GM23338 (cell line): ENCODE measurements around the gene COA7. TPM values are rescaled to one million over a fixed set of nuclear protein-coding genes. Genes with fewer than 3 reads are reported as not detected.

Source experiments
- ATAC-seq: fragments of 200-7000 bp; cut with Tn5 transposase; 3 replicates; pipeline ENCODE4 v1.9.1; 2020
- DNase-seq: peaks from one replicate; pipeline ENCODE4 v3.0.0-alpha.2; 2015; ENCODE audit warnings: low spot score
- H2AFZ ChIP-seq: fragments of 200-600 bp; sonication (generic); 2 replicates; pipeline ENCODE4 v1.8.0; 2016; ENCODE audit warnings: antibody characterized with exemption, mild to moderate bottlenecking, moderate library complexity
- H3F3A ChIP-seq: fragments of 200-600 bp; sonication (generic); replicated peaks from 2 replicates; pipeline ENCODE4 v1.8.0; 2017; ENCODE audit warnings: antibody characterized with exemption, mixed run types, low read depth
- H3K27ac ChIP-seq: fragments of 200-600 bp; sonication (generic); 2 replicates; pipeline ENCODE4 v1.6.1; 2016; ENCODE audit warnings: low read depth
- H3K27me3 ChIP-seq: fragments of 200-600 bp; sonication (generic); 2 replicates; pipeline ENCODE4 v1.8.0; 2016; ENCODE audit warnings: mild to moderate bottlenecking, mixed run types, moderate library complexity; ENCODE audit not compliant: insufficient read depth
- H3K36me3 ChIP-seq: fragments of 200-600 bp; sonication (generic); 2 replicates; pipeline ENCODE4 v1.8.0; 2016; ENCODE audit warnings: mild to moderate bottlenecking; ENCODE audit not compliant: insufficient read depth
- H3K4me1 ChIP-seq: fragments of 200-600 bp; sonication (generic); 2 replicates; pipeline ENCODE4 v1.8.0; 2016; ENCODE audit warnings: mild to moderate bottlenecking, moderate library complexity; ENCODE audit not compliant: insufficient read depth
- H3K4me2 ChIP-seq: fragments of 200-600 bp; sonication (generic); 2 replicates; pipeline ENCODE4 v1.7.1; 2017; ENCODE audit warnings: mixed run types
- H3K4me3 ChIP-seq: fragments of 200-600 bp; sonication (generic); 2 replicates; pipeline ENCODE4 v1.6.1; 2016; ENCODE audit warnings: mixed run types
- H3K79me2 ChIP-seq: fragments of 200-600 bp; sonication (generic); replicated peaks from 2 replicates; pipeline ENCODE4 v1.8.0; 2017; ENCODE audit warnings: mild to moderate bottlenecking; ENCODE audit not compliant: insufficient read depth
- H3K9me2 ChIP-seq: fragments of 200-600 bp; sonication (generic); 2 replicates; pipeline ENCODE4 v1.8.0; 2017; ENCODE audit not compliant: insufficient read depth
- H4K20me1 ChIP-seq: fragments of 200-600 bp; sonication (generic); replicated peaks from 2 replicates; pipeline ENCODE4 v1.8.0; 2017; ENCODE audit warnings: mild to moderate bottlenecking; ENCODE audit not compliant: insufficient read depth
- H3K27ac Mint-ChIP-seq: 2 replicates; pipeline ENCODE4 v1.8.0; 2020; ENCODE audit warnings: inconsistent platforms, mild to moderate bottlenecking, moderate library complexity, mixed read lengths
- H3K27me3 Mint-ChIP-seq: 3 replicates; pipeline ENCODE4 v1.8.0; 2022; ENCODE audit warnings: low read depth, mild to moderate bottlenecking, moderate library complexity, mixed read lengths, inconsistent platforms; ENCODE audit not compliant: insufficient read depth, poor library complexity
- H3K36me3 Mint-ChIP-seq: 3 replicates; pipeline ENCODE4 v1.8.0; 2021; ENCODE audit warnings: low read depth, mild to moderate bottlenecking, inconsistent platforms, moderate library complexity, mixed read lengths
- H3K4me1 Mint-ChIP-seq: 3 replicates; pipeline ENCODE4 v1.8.0; 2020; ENCODE audit warnings: mild to moderate bottlenecking, inconsistent platforms, mixed read lengths
- H3K4me3 Mint-ChIP-seq: 3 replicates; pipeline ENCODE4 v1.8.0; 2021; ENCODE audit warnings: moderate library complexity, mild to moderate bottlenecking, inconsistent platforms, mixed read lengths
- H3K9me3 Mint-ChIP-seq: 3 replicates; pipeline ENCODE4 v1.8.0; 2020; ENCODE audit warnings: moderate library complexity, mild to moderate bottlenecking, inconsistent platforms, mixed read lengths
- EZH2phosphoT487 ChIP-seq: fragments of 200-600 bp; sonication (generic); IDR thresholded peaks from one replicate; pipeline ENCODE4 v1.8.1; 2018; ENCODE audit warnings: antibody characterized with exemption; ENCODE audit not compliant: unreplicated experiment
- NANOG ChIP-seq: IDR thresholded peaks from 2 replicates; pipeline ENCODE4 v1.6.1; 2016; ENCODE audit warnings: antibody characterized with exemption, borderline replicate concordance
- polyA plus RNA-seq: library from polyadenylated mRNA; unstranded; fragments of >200 nt; fragmentation: Nextera tagmentation; extraction: Ambion mirVana; gene quantifications from 2 replicates; pipeline ENCODE4 v1.2.1, GENCODE V29; 2016
- small RNA-seq: library from RNA; depleted of rRNA; stranded (forward); fragments of <200 nt; gene quantifications from one replicate; pipeline ENCODE3, GENCODE V24; 2014; ENCODE audit warnings: low replicate concordance
- total RNA-seq: library from RNA; depleted of rRNA; stranded (reverse); fragments of >200 nt; shearing (Covaris generic); gene quantifications from 2 replicates; pipeline ENCODE4 v1.2.3, GENCODE V29; 2014; rRNA removed
- TF ChIP-seq, protein P1 (sequence below), 2 experiments: fragments of 200-600 bp in 1 of 2; sonication (generic) in 1 of 2; conservative IDR thresholded peaks; 2 replicates each; pipeline versions ENCODE4 v1.5.1 to v1.6.1; 2016 to 2017; ENCODE audit warnings: antibody characterized with exemption in 2 of 2, low read depth in 2 of 2, mild to moderate bottlenecking in 2 of 2, moderate library complexity in 1 of 2

COA7 gene
- total and polyA plus RNA-seq, 2 experiments from 2014 or later: 19.7 to 27.5 TPM

DNA sequence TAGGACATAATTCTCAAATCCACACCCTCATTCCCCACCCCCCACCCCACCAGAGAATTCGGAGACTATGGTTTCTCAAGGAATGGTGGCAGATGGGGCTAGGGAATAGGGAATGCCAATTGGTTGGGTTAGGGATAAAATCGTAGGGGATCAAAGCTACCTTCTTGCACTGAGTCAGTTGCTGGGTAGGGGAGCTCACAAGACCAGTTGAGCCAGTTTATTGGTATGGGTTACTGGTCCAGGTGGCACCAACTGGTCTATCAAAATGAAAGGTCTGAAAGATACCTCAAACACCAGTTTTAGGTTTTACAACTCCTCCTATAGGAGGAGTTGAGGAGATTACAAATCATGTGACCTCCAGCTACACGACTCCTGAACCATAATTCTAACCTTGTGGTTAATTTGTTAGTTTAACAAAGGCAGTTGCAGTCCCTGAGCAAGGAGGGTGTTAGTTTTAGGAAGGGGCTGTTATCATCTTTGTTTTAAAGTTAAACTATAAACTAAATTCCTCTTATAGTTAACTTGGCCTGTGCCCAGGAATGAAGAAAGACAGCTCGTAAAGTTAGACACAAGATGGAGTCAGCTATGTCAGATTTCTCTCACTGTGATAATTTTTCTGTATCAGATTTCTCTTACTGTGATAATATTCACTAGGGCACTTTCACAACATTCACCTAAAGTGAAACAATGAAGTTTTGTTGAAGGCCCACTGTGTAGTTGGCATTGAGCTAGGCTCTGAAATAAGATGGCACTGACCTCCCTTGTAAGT is 62.6 kb downstream of the COA7 start:
- Histone ChIP-seq H3K4me2 (no peak overlapping the region), H2AFZ (peak overlapping the region; percentile 52), H3K27me3 (peaks cover 48% of the 10 kb centered on the region), H3F3A (0 out of 2 replicates have a peak, but pooled peaks cover 4% of the 10 kb centered on the region), H3K4me1 (peaks cover 17% of the 10 kb centered on the region; the same call in 1 of the 2 replicates), H3K36me3 (no peaks in the 10 kb centered on the region; the same call in 1 of the 2 replicates), H3K9me2 (no peaks in the 10 kb centered on the region), H3K4me3 (no peak overlapping the region), H4K20me1 (no peaks in the 10 kb centered on the region), H3K79me2 (no peaks in the 10 kb centered on the region), H3K27ac (no peak overlapping the region)
- Mint-ChIP-seq H3K9me3 (peaks cover 10% of the 10 kb centered on the region; the same call in 2 of the 3 replicates), H3K4me3 (no peak overlapping the region), H3K27ac (no peak overlapping the region), H3K4me1 (peaks cover 12% of the 10 kb centered on the region), H3K36me3 (no peaks in the 10 kb centered on the region; the same call in 1 of the 3 replicates), H3K27me3 (peaks cover 42% of the 10 kb centered on the region)
- TF ChIP-seq, protein P1, sequence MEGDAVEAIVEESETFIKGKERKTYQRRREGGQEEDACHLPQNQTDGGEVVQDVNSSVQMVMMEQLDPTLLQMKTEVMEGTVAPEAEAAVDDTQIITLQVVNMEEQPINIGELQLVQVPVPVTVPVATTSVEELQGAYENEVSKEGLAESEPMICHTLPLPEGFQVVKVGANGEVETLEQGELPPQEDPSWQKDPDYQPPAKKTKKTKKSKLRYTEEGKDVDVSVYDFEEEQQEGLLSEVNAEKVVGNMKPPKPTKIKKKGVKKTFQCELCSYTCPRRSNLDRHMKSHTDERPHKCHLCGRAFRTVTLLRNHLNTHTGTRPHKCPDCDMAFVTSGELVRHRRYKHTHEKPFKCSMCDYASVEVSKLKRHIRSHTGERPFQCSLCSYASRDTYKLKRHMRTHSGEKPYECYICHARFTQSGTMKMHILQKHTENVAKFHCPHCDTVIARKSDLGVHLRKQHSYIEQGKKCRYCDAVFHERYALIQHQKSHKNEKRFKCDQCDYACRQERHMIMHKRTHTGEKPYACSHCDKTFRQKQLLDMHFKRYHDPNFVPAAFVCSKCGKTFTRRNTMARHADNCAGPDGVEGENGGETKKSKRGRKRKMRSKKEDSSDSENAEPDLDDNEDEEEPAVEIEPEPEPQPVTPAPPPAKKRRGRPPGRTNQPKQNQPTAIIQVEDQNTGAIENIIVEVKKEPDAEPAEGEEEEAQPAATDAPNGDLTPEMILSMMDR (conservative IDR thresholded peaks at IDR 0.05; ENCODE audit: low read depth in 2 of 2): no peak
- TF ChIP-seq EZH2phosphoT487 (no peak), NANOG (no peak)
- DNase-seq: no peak
- no peak for ATAC-seq

Small RNA genes lying within 50 kb of the gene (small RNA-seq; reads per million reads assigned to genes)
- gene RN7SL62P: not detected

Other genes with a start within 250 kb of the COA7 start
- 46.0 and 69.9 TPM in 2 replicates for gene TUT4, start 145.3 kb downstream of the COA7 start, total RNA-seq
- gene TUT4, start 145.3 kb downstream of the COA7 start, polyA plus RNA-seq: 94.7 and 116 TPM in 2 replicates
- 19.8 and 20.9 TPM in 2 replicates for gene GPX7, start 96.0 kb downstream of the COA7 start, total RNA-seq
- 10.4 and 12.8 TPM in 2 replicates for gene GPX7, start 96.0 kb downstream of the COA7 start, polyA plus RNA-seq
- 0.10 TPM in 1 of 2 replicates, not detected in the other for gene SHISAL2A, start 65.2 kb downstream of the COA7 start, total RNA-seq
- 1.2 and 1.7 TPM in 2 replicates for gene SHISAL2A, start 65.2 kb downstream of the COA7 start, polyA plus RNA-seq
- 35.4 and 42.3 TPM in 2 replicates for gene ZYG11B, start 28.1 kb upstream of the COA7 start, total RNA-seq
- gene ZYG11B, start 28.1 kb upstream of the COA7 start, polyA plus RNA-seq: 7.5 and 7.8 TPM in 2 replicates
- 4.3 and 4.8 TPM in 2 replicates for gene ZYG11A, start 144.4 kb upstream of the COA7 start, total RNA-seq
- 0.94 and 1.3 TPM in 2 replicates for gene ZYG11A, start 144.4 kb upstream of the COA7 start, polyA plus RNA-seq
- gene ECHDC2, start 223.4 kb upstream of the COA7 start, total RNA-seq: 16.7 and 17.8 TPM in 2 replicates
- 17.0 and 20.6 TPM in 2 replicates for gene ECHDC2, start 223.4 kb upstream of the COA7 start, polyA plus RNA-seq
- gene SCP2, start 228.9 kb upstream of the COA7 start, total RNA-seq: 59.8 and 66.3 TPM in 2 replicates
- 95.3 and 116 TPM in 2 replicates for gene SCP2, start 228.9 kb upstream of the COA7 start, polyA plus RNA-seq